ENCODE data around the gene DENND1A.

GRCh38 chr9:123864251-123864650 is 65.7 kb downstream of the DENND1A start:
- TF ChIP-seq CTCF (IDR thresholded peaks at IDR 0.05) = no peak
- no peak for TF ChIP-seq HDAC2 (IDR thresholded peaks at IDR 0.05)
- no peak for TF ChIP-seq EHMT2 (IDR thresholded peaks at IDR 0.05; ENCODE audit: low read depth)
- no peak for TF ChIP-seq POLR2A (IDR thresholded peaks at IDR 0.05; ENCODE audit: low read length)
- no peak for TF ChIP-seq MAFK (IDR thresholded peaks at IDR 0.05; ENCODE audit: partially characterized antibody)
- no peak for TF ChIP-seq JUN (IDR thresholded peaks at IDR 0.05)
- no peak for TF ChIP-seq CEBPB (IDR thresholded peaks at IDR 0.05)
- TF ChIP-seq ELK1 (IDR thresholded peaks at IDR 0.05; ENCODE audit: low read depth, low read length) = no peak
- no peak for TF ChIP-seq RCOR1 (IDR thresholded peaks at IDR 0.05; ENCODE audit: low read depth, low read length)
- TF ChIP-seq, protein P1, sequence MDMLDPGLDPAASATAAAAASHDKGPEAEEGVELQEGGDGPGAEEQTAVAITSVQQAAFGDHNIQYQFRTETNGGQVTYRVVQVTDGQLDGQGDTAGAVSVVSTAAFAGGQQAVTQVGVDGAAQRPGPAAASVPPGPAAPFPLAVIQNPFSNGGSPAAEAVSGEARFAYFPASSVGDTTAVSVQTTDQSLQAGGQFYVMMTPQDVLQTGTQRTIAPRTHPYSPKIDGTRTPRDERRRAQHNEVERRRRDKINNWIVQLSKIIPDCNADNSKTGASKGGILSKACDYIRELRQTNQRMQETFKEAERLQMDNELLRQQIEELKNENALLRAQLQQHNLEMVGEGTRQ (IDR thresholded peaks at IDR 0.05) = no peak
- no peak for TF ChIP-seq CHD2 (IDR thresholded peaks at IDR 0.05; ENCODE audit: low read length, partially characterized antibody)
- TF ChIP-seq SMC3 (IDR thresholded peaks at IDR 0.05) = no peak
